GM18502 (cell line): ENCODE data around the gene CRIP3.

ENCODE experiments used
- ATAC-seq: cut with Tn5 transposase; IDR thresholded peaks from one replicate; pipeline ENCODE4 v1.9.1; 2021; ENCODE audit warnings: mild to moderate bottlenecking; ENCODE audit not compliant: unreplicated experiment, poor library complexity

Gene CRIP3

DNA sequence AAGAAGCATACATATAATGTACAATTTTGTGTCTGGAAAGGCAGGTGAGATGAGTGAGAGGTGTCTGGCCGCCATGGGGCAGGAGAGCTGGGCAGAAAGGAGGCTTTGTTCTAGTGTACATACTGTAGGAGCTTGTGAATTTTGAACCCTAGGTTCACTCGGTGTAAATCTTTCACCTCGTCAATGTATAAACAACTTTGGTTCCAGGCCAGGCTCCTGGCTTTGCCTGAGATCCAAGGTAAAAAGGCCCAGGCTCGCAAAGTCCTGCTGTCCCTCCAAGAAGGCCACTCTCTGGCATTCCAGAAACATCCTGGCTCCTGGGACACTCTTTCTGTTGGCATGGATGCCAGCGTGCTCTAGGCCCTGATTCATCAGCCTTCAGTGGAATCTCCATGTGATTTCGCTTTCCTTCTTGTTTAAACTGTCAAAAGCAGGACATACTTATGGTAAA, 17.7 kb downstream of the CRIP3 start:
- ATAC-seq, result no peak

DNA sequence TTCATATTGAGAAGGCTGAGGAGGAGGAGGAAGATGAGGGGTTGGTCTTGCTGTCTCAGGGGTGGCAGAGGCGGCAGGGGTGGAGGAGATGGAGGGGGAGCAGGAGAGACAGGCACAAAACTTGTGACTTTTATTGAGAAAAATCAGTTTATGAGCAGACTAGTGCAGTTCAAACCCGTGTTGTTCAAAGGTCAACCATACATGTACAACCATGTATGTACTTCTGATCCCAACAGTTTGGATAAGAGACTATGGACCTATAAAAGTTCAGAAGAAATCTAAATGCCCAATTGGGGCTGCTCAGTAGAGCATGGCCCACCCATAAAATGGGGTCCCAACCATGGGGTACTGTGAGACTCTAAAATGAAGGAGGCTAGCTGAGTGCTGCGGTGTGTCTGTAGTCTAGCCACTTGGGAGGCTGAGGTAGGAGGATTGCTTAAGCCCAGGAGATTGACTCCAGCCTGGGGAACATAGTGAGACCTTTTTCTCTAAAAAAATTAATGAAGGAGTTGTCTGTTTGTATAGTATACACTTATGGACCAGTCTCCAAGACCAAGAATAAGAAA, 18.2 kb downstream of the CRIP3 start:
- ATAC-seq, result no peak

DNA sequence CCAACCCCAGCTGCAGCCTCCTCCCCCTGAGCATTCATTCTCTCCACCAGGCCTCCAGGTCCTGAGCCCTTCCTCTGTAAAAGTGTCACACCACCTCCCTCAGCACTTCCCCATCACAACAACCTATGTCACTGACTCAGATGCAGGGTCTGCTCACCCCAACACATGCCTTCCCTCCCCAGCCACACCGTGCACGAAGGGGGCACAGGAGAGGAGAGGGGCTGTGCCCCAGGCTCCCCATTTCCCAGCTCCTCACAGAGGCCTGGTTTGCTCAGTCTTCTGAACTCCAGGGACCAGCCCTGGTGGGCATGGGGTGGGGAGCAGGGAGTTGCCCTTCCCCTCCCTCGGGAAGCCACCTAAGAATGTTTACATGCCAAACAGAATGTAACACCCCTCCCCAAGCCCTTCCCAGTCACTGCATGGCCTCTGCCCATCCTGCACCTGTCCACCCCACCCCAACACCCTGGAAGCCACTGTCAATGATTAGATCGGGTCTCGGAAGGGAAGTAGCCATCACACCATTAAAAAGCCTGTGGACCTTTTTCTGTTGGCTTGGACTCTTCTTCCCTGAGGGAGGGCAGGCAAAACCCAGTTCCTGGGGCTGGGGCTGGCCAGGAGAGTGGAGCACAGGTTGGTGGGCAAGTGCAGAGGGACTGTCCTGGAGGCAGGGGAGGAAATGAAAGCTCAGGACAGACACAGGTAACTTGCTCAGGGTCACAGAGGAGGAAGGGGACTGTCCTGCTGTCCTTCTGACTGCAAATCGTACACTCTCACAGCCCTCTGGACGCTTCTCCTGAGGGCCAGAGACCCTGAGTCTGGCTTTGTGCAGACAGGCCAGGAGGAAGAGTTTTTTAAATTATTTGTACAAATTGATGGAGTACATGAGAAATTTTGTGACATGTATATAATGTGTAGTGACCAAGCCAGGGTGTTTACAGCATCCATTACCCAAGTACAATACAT, 20.6 kb downstream of the CRIP3 start:
- ATAC-seq, result no peak

DNA sequence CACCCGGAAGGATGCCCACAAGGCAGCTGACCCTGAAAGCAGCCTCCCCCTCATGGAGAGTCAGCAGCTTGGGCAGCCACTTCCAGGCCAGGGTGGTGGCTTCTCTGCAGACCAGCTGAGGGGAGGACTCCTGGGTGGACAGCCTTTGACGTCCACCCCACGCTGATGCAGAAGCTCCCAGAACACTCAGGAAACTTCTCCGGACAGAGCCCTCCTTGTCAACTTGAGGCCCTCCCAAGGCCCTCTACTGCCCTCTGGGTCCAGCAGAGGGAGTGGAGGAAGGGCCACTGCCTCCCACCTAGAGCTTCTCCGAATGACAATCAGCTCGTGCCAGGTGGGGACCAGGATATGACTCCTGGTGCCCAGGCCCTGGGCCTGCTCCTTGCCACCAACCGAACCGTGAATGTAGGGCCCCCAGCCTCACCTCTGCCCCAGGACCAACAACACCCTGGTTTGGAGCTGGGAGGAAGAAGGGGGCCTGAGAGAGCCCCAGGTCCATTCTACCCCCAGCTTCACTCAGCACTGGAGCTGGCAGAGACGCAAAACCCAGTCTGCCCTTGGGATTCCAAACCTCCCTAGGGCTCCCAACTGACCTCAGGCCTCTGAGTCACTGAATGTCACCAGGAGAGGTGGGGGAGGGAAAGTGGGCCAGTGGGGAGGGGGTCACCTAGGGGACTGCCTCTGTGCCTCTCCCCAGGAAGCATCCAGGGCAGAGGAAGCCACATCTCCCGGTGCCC, 21.5 kb downstream of the CRIP3 start:
- no peak for ATAC-seq

DNA sequence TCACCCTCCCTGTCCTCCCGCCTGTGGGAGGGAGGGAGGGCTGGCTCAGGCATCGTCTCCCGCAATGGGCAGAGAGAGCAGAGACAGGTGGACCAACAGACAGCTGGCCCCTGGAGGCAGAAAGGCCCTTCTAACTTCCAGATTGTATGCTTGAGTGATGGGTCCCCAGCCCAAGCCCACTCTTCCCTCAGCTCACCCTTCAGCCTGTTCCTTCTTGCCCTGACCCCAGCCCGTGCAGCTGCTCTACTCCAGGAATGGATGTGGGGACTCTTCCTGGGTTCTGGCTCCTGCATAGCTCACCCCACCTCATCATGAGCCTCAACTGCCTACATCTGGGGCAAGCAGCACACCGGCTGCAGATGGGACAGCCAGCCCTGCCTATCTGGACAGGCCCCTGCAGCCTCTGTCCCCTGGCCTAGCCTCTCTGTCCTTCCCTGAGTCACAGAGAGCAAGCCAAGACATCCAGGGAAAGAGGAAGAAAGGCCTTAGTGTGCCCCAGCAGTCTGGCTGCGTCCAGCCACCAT, 22.1 kb downstream of the CRIP3 start:
- ATAC-seq, result no peak

DNA sequence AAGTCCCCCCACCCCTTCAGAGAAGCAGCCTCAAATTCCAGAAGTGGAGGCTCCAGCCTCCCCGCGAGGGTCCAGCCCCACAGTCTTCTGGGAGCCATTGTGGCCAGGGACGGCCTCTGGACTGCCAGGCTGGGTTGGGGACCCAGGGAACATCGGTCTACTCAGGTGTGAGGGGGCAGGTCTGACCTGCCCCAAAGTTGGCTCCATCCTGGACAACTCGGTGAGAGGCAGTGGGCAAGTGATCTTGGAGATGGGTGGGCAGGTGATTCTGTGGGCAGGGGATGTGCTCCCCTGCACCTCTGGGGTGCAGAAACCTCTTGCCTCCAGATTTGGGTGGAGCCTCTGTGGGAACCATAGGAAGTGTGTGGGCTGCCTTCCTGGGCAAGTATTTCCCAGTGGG, 22.8 kb downstream of the CRIP3 start:
- ATAC-seq, result no peak

DNA sequence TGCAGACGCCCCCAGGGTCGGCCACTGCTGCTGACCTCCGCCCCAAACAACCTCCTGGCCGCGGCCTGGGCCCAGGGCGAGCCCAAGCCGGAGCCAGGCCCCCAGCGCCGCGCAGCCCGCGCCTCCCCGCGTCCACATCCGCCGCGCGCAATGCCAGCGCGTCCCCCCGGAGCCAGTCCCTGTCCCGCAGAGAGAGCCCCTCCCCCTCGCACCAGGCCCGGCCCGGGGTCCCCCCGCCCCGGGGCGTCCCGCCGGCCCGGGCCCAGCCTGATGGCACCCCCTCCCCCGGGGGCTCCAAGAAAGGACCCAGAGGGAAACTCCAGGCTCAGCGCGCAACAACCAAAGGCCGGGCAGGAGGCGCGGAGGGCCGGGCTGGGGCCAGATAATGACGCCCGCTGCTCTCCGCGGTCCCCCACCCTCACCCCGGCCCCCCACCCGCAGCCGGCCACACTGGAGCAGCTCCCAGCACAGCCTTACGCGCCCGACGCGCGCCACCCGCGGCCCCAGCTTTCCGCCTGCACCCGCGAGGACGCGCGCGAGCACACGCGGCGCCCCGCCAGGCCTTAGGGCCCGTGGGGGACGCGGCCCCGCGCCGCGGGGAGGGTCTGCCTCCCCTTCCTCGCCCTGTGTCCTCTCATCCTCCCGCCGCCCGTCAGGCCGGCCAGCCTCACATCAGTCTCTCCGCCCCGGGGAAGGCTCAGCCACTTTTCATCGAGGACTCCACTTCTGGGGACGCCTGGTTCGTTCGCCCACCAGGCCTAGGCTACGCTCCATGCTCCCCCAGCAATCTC, 23.4 kb downstream of the CRIP3 start:
- ATAC-seq, result no peak

DNA sequence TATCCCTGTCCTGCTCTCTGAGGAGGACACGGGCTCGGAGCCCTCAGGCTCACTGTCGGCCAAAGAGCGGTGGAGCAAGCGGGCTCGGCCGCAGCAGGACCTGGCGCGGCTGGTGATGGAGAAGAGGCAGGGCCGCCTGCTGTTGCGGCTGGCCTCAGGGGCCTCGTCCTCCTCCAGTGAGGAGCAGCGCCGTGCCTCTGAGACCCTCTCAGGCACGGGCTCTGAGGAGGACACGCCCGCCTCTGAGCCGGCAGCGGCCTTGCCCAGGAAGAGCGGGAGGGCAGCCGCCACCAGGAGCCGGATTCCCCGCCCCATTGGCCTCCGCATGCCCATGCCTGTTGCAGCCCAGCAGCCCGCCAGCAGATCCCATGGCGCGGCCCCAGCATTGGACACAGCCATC, 24.7 kb downstream of the CRIP3 start:
- no peak for ATAC-seq

DNA sequence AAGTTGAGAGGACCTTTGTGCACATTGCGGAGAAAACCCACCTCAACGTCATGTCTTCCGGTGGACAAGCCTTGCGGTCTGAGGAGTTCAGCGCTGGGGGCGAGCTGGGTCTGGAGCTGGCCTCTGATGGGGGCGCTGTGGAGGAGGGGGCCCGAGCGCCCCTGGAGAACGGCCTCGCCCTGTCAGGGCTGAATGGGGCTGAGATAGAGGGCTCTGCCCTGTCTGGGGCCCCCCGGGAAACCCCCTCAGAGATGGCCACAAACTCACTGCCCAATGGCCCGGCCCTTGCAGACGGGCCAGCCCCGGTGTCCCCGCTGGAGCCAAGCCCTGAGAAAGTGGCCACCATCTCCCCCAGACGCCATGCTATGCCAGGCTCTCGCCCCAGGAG, 25.1 kb downstream of the CRIP3 start:
- ATAC-seq, result no peak

DNA sequence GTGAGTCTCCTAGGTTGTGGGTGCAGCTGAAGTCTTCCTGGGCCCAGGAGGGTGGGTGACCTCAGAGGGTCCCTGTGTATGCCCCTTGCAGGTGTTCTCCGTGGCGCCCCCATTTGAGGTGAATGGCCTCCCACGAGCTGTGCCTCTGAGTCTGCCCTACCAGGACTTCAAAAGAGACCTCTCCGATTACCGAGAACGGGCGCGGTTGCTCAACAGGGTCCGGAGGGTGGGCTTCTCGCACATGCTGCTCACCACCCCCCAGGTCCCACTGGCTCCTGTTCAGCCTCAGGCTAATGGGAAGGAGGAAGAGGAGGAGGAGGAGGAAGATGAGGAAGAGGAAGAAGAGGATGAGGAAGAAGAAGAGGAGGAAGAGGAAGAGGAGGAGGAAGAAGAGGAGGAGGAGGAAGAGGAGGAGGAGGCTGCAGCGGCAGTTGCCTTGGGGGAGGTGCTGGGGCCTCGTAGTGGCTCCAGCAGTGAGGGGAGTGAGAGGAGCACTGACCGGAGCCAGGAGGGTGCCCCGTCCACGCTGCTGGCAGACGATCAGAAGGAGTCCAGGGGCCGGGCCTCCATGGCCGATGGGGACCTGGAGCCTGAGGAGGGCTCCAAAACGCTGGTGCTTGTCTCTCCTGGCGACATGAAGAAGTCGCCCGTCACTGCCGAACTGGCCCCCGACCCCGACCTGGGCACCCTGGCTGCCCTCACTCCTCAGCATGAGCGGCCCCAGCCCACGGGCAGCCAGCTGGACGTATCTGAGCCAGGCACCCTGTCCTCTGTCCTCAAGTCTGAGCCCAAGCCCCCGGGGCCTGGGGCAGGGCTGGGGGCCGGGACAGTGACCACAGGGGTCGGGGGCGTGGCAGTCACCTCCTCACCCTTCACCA, 25.8 kb downstream of the CRIP3 start:
- ATAC-seq, result no peak

DNA sequence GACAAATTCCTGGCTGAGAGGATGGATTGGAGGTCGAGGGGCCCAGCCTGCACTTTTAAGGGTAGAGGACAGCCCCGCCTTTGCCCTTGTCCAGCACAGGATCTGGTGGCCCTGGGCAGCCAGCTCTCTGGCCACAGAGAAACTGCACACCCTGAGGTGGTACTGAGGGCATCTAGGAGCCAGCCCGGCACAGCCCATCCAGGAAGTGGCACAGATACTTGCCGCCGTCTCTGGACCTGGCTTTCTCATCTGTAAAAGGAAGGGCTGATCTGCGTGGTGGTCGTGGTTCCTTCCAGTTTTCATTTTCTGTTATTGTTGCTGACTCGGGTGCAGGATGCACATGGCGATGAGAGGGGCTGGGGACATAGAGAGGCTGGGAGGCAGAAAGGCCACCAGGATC, 26.6 kb downstream of the CRIP3 start:
- no peak for ATAC-seq

DNA sequence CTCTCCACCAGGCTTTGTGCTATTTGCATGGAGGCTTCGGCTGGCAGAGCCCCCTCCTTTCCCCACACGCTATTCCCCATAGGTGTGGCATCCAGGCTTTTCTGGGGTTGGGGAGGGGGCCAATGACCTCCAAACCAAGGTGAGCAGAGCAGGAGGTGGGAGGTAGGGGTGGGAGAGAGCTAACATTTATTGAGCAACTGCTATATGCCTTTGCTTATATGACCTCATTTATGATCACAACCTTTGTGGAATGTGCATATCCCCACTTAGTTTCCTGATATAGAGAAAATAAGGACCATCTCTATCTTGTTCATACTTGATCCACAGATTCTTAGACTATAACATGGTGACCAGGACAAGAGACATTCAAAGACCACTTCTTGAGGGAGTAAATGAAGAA, 28.4 kb downstream of the CRIP3 start:
- ATAC-seq, result no peak

DNA sequence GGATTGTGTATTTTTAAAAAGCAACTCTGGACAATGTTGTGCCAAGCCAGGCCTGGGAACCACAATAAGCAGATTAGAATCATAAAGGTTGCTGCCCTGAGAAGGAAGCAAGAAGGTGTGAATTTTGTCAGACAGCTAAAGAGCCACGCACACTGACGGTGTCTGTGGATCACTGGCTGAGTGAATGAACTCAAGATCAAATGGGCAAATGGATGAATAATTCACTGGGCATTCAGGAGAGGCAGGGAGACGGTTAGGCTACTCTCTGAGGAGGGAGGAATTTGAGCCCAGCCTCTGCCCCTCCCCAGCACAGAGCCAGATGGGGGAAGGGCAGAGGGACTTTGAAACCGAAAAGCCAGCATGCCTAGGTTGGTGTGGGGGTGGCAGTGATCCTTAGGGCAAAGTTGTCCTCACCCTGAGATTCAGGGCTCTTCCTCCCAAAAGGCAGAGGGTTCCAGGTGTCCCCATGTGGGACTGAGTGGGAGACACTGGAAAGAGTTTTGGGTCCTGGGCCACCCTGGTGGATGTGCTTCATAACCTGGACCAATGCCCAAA, 30.0 kb downstream of the CRIP3 start:
- no peak for ATAC-seq

DNA sequence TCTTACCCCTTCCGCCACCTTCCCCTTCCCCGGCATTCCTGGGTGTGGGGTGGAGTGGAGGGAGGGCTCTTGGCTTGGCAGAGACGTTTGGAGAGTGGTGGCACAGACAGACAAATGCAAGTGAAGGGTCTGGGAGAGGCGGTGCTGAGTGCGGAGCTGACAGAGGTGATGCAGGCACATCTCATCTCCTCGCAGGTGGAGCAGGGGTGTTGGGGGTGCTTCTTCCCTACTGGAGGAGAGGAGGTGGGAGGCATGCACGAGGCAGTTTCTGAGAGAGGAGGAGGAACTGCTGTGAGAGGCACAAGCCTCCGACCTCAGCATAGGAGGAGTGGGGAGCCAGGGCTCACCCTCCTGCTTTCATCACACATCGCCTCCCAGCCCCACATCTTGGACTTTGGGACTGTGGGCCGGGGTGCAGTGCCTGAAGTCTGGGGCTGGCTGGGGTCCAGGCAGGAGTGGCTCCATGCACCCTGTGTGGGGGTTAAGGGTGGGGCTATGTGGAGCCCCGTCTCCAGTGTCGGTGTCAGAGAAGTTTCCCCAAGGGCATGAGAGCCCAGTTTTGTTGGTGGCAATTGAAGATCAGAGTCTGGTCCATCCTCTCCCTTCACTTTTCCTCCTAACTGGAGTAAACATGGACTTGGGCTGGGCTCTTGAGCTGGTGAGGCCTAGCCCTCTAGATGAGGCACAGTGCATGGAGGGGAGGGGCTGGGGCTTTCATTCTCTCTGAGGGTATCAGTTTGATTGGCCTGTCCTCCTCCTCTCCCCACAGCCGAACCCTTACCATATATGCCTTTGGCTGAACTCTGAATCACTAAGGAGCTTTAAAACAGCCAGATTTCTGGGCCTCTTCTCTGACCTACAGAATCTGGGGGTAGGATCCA, 30.7 kb downstream of the CRIP3 start:
- no peak for ATAC-seq

DNA sequence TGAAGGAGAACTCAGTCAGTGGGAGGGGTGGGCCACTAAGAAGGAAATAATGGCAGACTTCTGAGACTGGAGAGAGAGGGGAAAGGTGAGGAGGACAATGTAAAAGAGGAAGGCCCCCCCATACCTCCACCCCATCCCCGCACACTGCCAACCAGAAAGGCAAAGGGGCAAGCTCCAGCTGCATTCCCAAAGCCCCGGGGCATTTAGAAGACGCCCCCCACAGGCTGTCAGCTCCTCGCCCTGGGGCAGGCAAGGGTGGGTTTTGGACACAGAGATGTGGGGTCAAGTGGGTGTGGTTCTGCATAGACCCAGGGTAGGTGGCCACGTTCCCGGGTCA, 31.4 kb downstream of the CRIP3 start:
- ATAC-seq, result no peak

DNA sequence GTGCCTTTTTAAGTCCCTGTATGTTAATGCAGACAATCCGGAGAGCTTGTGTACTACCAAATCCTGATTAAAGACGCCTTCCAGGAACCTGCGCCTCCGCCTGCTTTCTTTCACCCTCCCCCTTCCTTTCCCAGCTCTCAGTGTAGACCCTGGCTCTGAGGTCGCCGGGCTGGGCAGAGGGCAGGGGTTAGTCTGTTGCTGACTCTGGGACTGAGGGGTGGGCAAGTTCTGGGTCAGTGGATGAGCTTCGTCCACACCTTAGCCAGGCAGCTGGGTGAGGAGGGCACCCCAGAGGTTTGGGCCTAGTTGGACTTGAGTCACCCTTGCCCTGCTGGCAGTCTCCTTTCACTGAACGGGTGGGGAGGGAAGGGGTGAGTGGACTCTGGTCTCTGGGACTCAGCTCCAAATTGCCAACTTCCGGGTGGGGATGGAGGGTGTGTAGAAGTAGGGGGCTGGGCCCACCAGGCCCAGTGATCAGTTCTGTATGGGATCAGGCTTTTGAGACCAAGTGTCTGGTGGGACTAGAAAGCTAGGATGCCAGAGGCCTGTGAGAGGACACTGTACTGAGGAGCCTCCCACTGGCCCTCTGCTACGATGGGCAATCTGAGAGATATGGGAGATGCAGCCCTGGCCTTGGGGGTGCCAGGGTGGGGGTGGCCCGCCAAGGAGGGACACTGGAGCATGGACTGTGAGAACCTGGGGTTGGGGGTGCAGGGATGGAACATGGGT, 31.9 kb downstream of the CRIP3 start:
- no peak for ATAC-seq

DNA sequence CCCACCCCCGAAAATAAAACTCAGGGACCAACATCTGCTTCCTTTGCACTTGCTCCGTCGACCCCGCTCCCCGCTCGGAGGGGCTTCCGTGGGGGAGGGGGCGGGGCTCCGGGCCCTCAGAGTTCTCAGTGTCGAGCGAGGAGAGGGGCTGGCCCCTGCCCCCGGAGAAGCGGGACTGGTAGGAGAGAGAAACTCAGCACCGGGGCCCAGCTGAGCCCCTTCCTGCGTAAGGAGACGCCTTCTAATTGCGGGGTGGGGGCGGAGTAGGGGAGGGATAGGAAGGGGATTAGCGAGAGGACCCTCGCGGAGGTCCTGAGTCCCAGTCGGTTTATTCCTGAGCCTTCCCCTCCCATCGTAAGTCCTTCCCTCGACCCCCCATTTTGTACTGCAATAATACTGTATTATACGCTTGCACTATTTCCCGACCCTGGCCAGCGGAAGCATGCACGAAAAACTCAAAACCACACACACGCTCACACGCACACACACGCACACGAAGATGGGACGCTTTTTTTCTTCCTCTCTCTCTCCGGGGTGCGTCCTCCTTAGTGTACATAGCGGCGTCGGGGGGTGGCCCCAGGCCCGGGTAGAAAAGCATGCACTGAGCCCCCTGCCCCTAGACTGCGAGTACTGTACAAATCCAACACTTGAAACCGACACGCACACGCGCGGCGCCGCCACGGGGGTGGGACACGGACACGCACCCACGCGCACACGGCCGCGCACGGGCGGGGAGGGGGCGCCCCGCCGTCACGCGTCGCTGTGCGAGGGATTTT, 32.6 kb downstream of the CRIP3 start:
- ATAC-seq, result no peak
